Vagina (tissue), 2 donors: Measurements from ENCODE around the gene EBF3.

ENCODE experiments used
- CTCF ChIP-seq, 3 experiments: fragments of 450-650 bp in 2 of 3; fragments of 200-600 bp in 1 of 3; sonication (generic) in 1 of 3; IDR thresholded peaks; one replicate each; pipeline ENCODE4 v1.5.1; 2017 to 2019; ENCODE audit warnings: antibody characterized with exemption in 3 of 3, mild to moderate bottlenecking in 2 of 3, moderate library complexity in 2 of 3
- POLR2A ChIP-seq, 2 donors: fragments of 450-650 bp; IDR thresholded peaks; one replicate each; pipeline ENCODE4 v1.6.1; 2017; ENCODE audit warnings: antibody characterized with exemption in 2 of 2, mild to moderate bottlenecking in 2 of 2, moderate library complexity in 2 of 2

DNA sequence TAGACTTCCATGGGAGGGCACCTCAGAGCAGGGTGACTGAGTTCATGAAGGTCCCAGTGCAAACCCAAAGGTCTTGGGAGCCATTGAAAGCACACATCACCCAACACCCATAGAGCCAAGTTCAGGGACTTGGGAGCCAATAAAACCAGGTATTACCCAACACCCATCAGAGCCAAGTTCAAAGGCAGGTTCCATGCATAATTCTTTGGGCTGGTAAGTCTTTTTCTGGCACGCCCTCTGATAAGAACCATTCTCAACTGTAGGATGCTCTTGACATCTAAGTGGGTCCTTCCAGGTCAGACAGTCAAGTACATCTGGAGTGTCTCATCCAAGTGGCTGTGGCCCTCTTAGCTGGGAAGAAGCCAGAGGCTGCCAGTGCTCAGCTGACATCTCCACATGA, 63.2 kb downstream of the EBF3 start:
- no peak for TF ChIP-seq CTCF (IDR thresholded peaks at IDR 0.05)
- no peak for TF ChIP-seq POLR2A (IDR thresholded peaks at IDR 0.05)
